ENCODE results near the gene IL21R. TPM values are rescaled to one million over a fixed set of nuclear protein-coding genes. Genes with fewer than 3 reads are reported as not detected.

IL21R gene
- total RNA-seq, 2 experiments from 2014 or later: 34.5 to 34.8 TPM

GRCh38 chr16:27413956-27414355, 12.0 kb downstream of the IL21R start:
- peaks cover 88% of the 10 kb centered on the region for H3K36me3 Mint-ChIP-seq (ENCODE audit: low read depth)

GRCh38 chr16:27414788-27415431, 12.9 kb downstream of the IL21R start:
- no peak for TF ChIP-seq CTCF (IDR thresholded peaks at IDR 0.05)
- no peaks in the 10 kb centered on the region for H3K27me3 ChIP-seq (ENCODE audit: control insufficient read depth in 1 of 2, insufficient read depth in 2 of 2, low read length in 2 of 2)
- Mint-ChIP-seq H3K36me3 (ENCODE audit: low read depth) (peaks cover 90% of the 10 kb centered on the region), H3K9me3 (peaks cover 15% of the 10 kb centered on the region), H3K27ac (peak overlapping the region; percentile 53), H3K27me3 (no peaks in the 10 kb centered on the region), H3K4me1 (ENCODE audit: low read depth) (peaks cover 63% of the 10 kb centered on the region), H3K4me3 (peak overlapping the region; percentile 8)
- ATAC-seq (ENCODE audit: poor library complexity) (no peak), DNase-seq (no peak)
- H3K9me3 ChIP-seq (ENCODE audit: control insufficient read depth in 1 of 2, insufficient read depth in 1 of 2, low read length in 2 of 2): peaks cover 0 to 4% of the 10 kb centered on the region in 2 experiments
- ChIA-PET POLR2A (no interaction called here), CTCF (no interaction called here)
- peaks cover 3% of the 10 kb centered on the region for H3K4me1 ChIP-seq (ENCODE audit: insufficient read depth, low read length)
- H3K27ac ChIP-seq (ENCODE audit: low read depth in 1 of 2, low read length in 2 of 2): no peak overlapping the region
- H3K36me3 ChIP-seq (ENCODE audit: insufficient read depth, low read length): peaks cover 21% of the 10 kb centered on the region
- no peak overlapping the region for H3K4me3 ChIP-seq (ENCODE audit: low read length)
- intact Hi-C loops (cut with DNase I, micrococcal nuclease): no loop called here

More at GRCh38 chr16:27413956-27414355, 12.0 kb downstream of the IL21R start:
- Histone ChIP-seq H3K4me1 (ENCODE audit: insufficient read depth, low read length) (peaks cover 3% of the 10 kb centered on the region), H3K36me3 (ENCODE audit: insufficient read depth, low read length) (peaks cover 21% of the 10 kb centered on the region), H3K9me3 (ENCODE audit: control insufficient read depth in 1 of 2, insufficient read depth in 1 of 2, low read length in 2 of 2) (peaks cover 0 to 4% of the 10 kb centered on the region in 2 experiments), H3K4me3 (ENCODE audit: low read length) (no peak overlapping the region), H3K27me3 (ENCODE audit: control insufficient read depth in 1 of 2, insufficient read depth in 2 of 2, low read length in 2 of 2) (no peaks in the 10 kb centered on the region), H3K27ac (ENCODE audit: low read depth in 1 of 2, low read length in 2 of 2) (no peak overlapping the region)
- Mint-ChIP-seq H3K27ac (peak overlapping the region; percentile 63), H3K9me3 (peaks cover 15% of the 10 kb centered on the region), H3K4me3 (no peak overlapping the region), H3K4me1 (ENCODE audit: low read depth) (peaks cover 72% of the 10 kb centered on the region), H3K27me3 (no peaks in the 10 kb centered on the region)
- intact Hi-C loops (cut with DNase I, micrococcal nuclease): loop anchor here in 1 of 2 experiments (1.0 kb wide), 1 partner anchor 10 kb away; no protein-coding TSS in a partner anchor
- TF ChIP-seq CTCF (IDR thresholded peaks at IDR 0.05): no peak
- POLR2A ChIA-PET: interaction anchor here (1.2 kb wide), 1 partner anchor 12 kb away, joined by 4 read pairs; the partner anchor contains the start of gene IL21R
- ATAC-seq (ENCODE audit: poor library complexity) (no peak), DNase-seq (no peak)
- CTCF ChIA-PET: no interaction called here

GRCh38 chr16:27417047-27417671, 15.2 kb downstream of the IL21R start:
- peak overlapping the region; percentile 50 for H3K27ac Mint-ChIP-seq
- CTCF ChIA-PET: no interaction called here
- Histone ChIP-seq H3K36me3 (ENCODE audit: insufficient read depth, low read length) (peaks cover 26% of the 10 kb centered on the region), H3K4me3 (ENCODE audit: low read length) (no peak overlapping the region), H3K27me3 (ENCODE audit: control insufficient read depth in 1 of 2, insufficient read depth in 2 of 2, low read length in 2 of 2) (no peaks in the 10 kb centered on the region), H3K27ac (ENCODE audit: low read depth in 1 of 2, low read length in 2 of 2) (no peak overlapping the region), H3K9me3 (ENCODE audit: control insufficient read depth in 1 of 2, insufficient read depth in 1 of 2, low read length in 2 of 2) (peaks cover 4 to 14% of the 10 kb centered on the region in 2 experiments), H3K4me1 (ENCODE audit: insufficient read depth, low read length) (peaks cover 3% of the 10 kb centered on the region)
- POLR2A ChIA-PET: no interaction called here
- peaks cover 43% of the 10 kb centered on the region for H3K4me1 Mint-ChIP-seq (ENCODE audit: low read depth)
- peaks cover 90% of the 10 kb centered on the region for H3K36me3 Mint-ChIP-seq (ENCODE audit: low read depth)
- DNase-seq (no peak), ATAC-seq (ENCODE audit: poor library complexity) (peak; percentile 11)
- H3K9me3 Mint-ChIP-seq: peaks cover 17% of the 10 kb centered on the region
- intact Hi-C loops (cut with DNase I, micrococcal nuclease): no loop called here
- no peak for TF ChIP-seq CTCF (IDR thresholded peaks at IDR 0.05)
- H3K4me3 Mint-ChIP-seq: no peak overlapping the region
- H3K27me3 Mint-ChIP-seq: no peaks in the 10 kb centered on the region

Measured in CD4-positive, alpha-beta T cell (primary cell).